Right lung (tissue), 5 donors: ENCODE data around the gene ZNF12. TPM values are rescaled to one million over a fixed set of nuclear protein-coding genes. Genes with fewer than 3 reads are reported as not detected.

Experiments
- DNase-seq, 2 donors: peaks; one replicate each; pipeline ENCODE4 v3.0.0-alpha.2; 2013
- polyA plus RNA-seq, 5 donors: library from polyadenylated mRNA; unstranded; fragments of 120-200 nt; gene quantifications; one replicate each; pipeline versions ENCODE4 v1.2.1 to v1.2.3, GENCODE V29; 2013; ENCODE audit warnings: inconsistent platforms in 1 of 5, low replicate concordance in 1 of 5; ENCODE audit not compliant: insufficient read length in 5 of 5, insufficient read depth in 1 of 5

The ZNF12 gene
- polyA plus RNA-seq, 5 donors: 27.0 to 43.8 (median 36.5) TPM

DNA sequence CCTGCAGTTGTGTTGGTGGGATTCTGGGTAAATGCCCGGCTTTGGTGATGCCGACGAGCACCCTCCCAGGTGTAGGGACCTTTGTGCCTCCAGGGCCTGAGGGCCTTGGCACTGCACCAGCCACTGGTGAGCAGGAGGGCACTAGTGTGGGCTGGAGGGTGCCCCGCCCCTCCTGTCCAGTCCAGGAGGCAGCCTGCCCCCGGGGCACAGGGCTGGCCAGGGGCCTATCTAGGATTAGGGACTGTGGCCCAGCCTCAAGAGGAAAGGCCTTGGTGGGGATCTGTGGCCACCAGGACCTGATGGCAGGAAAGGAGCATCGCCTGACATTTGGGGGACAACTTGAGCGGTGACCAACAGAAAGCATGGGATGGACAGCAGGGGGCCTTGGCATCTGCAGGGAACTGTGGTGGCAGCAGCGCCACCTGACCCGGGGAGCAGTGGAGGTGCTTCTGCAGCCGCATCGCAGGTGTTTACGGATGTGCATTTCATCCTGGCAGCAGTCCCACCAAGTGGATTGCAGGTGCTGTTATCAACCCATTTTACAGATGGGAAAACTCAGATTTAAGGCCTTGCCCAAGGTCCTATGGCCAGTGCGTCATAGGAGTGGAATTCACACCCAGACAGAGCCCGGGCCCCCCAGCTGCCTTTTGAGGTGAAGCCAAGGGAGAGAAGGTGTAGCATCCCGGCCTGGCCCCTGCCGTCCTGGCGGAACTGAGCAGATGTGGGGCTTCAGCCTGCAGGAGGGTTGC lies 58.5 kb downstream of the ZNF12 start:
- DNase-seq: no peak

DNA sequence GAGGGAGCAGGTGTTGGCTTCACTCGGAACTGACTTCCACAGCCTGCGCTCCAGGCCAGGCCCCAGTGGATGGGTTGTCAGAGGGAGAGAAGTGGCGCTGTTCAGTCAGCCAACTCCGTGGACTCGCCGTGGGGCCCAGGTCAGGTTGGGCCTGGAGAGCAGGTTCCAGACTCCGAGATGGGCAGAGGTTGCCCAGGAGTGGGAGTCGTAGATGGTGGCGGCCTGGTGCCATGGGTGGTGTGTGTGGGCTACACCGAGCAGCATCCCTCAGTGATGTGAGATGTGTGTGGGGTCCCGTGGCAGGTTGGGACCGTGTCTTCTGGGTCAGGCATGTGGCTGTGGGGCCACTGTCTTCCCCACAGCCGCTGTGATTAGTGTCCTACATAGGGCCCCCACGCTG lies 59.2 kb downstream of the ZNF12 start:
- no peak for DNase-seq

DNA sequence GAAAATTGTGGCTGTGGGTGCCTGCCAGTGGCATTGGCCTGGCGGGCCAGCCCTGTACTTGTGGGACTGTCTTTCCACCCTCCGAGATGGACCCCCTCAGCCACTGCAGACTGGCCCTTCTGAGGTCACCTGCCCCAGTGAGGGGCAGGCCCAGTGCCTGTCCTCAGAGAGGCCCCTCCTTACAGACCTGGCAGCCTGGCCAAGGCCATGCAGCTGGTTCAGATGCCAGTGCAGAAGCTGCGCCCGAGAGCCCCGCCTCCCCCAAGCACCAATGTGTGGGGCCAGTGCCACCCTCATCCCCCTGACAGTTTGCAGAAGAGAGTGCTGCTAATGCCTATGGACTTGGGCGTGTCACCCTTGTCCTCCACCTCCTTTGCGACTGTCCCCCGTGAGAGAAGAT lies 59.7 kb downstream of the ZNF12 start:
- DNase-seq: no peak

DNA sequence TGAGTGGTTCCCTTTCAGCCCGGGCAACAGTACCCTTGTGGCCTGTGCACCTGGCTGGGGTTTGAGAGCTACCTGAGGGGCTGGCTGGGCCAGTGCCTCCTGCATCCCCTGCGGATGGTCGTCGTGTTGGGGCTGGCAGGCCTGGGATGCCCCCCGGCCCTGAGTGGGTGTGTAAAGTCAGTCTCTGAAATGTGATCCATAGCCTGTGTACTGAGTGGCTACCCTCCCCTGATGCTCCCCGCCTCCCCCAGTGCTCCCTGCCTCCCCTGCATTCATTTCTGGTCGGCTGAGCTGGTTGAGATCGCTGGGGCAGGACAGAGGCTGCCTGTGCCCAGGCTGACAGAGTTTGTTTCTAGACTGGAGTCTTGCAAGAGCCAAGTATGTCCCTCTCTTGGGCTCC lies 60.3 kb downstream of the ZNF12 start:
- no peak for DNase-seq

DNA sequence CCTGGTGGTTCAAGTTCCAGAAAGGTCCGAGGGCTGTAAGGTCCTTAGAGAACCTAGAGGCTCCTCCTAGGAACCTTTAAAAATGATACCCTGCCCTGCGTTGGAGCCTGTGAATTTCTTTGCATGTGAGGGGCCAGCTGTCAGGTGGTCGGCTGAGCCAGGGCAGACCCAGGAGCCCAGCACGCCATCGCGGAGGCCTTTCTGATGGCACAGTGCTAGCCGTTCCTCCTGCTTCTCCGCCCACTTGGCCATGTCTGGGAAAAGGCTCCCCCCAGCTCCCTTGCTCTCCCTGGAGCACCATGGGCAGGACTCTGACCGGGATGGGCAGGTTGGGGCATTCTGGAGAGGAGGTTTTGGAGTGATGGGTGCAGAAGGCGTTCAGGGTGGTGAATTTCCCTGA lies 62.0 kb downstream of the ZNF12 start:
- no peak for DNase-seq

DNA sequence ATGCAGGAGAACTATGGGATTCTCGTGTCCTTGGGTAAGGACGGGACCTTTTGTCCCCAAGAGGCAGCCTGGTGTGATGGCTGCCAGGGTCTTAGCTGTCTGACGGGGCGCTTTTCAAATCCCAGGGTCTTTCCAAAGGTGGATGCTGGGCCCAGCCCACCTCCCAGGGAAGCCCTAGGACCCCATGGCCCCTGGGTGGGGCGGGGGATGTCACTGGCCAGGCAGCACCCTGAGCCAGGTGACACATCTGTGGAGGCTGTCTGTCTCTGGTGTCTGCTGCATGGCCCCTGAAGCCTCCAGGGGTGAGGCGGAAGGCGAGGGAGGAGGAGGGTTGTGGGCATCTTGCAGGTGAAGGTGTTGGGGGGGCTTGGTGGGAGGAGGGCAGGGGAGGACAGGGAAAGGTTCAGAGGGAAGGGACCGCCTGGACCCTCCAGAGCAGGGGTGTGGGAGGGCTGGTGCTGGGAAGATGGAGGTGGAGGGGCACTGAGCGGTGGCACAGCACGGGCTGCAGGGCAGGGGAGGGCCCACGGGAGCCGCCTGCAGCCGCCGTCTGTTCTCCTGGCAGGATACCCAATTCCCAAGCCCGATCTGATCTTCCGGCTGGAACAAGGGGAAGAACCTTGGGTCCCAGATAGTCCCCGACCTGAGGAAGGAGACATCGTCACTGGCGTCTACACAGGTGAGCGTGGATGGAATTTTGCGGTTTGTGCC lies 62.7 kb downstream of the ZNF12 start:
- no peak for DNase-seq

DNA sequence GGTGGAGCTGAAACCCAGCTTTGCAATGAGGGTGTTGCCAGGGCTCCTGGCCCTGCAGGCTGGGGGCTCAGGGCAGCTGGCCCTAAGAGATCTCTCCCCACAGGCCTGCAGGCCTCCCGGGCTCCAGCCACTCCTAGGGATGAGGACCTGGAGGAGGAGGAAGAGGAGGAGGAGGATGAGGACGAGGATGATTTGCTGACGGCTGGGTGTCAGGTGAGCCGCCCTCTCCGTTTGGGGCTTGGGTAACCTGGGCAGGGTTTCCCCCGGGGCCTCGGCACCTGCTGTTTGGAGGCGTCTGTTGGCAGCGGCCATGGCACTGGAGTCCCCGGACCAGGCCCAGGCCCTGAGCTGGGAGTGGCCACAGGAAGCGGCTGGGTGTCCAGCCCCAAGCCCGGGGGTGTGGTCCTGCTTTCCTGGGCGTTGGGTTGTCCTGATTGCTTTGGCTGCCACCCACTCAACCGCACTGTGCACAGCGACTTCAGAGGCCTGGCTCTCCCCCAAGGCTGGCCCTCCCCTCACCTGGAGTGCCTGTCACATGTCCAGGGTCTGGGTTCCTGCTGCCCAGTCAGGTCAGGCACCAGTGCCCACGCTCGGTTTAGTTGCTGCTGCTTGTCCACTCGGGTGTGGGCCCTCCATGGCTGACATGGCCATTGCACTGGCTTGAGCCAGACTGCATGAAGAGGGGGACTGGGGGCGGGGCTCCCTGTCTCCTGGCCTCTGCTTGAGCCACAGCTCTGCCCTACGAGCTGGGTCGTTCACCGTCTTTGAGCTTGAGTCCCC lies 63.7 kb downstream of the ZNF12 start:
- no peak for DNase-seq

DNA sequence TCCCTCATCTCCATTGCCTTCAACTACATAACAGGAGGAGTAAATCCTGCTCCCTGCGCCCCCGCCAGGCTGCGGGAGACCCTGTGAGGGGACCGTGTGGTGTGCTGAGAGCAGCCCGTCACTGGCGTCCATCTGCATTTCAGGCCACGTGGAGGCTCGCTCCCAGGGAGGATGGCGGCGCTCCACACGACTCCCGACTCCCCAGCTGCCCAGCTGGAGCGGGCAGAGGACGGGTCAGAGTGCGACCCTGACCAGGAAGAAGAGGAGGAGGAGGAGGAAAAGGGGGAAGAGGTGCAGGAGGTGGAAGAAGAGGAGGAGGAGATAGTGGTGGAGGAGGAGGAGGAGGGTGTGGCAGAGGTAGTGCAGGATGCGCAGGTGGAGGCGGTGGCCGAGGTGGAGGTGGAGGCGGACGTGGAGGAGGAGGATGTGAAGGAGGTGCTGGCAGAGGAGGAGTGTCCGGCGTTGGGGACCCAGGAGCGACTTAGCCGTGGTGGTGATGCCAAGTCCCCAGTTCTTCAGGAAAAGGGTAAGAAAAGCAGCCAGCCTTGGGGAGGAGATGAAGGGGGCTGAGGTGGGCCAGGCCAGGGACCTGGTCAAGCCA lies 64.4 kb downstream of the ZNF12 start:
- DNase-seq: no peak

DNA sequence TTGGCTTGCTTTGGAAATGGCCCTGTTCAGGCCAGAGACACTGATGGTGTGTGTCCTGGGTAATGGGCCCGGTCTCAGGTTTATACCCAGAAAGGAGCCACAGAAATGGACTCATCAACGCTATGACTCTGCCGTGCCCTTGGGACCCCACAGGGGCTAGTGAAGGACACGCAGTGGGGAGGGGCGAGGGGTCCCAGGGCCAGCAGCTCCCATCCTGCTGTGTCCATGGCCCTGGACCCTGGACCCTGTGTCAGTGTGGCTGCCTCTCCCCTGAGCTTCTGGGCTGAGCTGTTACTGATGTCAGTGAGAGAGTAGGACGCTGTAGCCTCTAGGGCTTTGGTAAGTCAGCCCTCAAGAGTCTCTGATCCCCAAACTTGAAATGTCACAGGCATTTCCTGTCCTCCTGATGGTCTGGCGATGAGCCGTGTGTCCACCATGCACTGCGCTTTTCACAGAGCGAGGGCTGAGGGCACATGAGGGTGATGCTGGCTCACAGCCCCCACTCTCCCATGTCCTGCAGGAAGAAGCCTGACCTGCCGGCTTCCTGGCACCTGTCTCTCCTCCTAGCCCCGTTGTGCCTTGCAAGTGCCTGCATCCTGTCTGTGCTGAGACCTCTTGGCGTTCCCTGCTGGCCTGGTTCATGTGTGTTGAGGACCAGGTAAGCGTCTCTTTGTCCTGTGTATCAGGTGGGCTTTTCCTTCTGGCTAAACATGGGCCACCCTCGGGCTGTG lies 65.3 kb downstream of the ZNF12 start:
- DNase-seq: no peak

DNA sequence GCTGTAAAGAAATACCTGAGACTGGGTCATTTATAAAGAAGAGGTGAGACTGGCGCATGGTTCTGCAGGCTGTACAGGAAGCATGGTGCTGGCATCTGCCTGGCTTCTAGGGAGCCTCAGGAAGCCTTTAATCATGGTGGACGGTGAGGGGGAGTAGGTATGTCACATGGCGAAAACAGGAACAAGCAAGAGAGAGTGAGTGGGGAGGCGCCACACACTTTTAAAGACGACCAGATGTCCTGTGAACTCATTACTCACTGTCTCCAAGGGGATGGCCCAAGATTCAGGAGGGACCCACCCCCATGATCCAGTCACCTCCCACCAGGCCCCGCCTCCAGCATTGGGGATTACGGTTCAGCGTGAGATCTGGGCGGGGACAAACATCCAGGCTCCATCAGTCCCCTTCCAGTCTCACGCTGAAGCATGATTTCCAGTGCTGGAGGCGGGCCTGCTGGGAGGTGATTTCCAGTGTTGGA lies 66.5 kb downstream of the ZNF12 start:
- no peak for DNase-seq

DNA sequence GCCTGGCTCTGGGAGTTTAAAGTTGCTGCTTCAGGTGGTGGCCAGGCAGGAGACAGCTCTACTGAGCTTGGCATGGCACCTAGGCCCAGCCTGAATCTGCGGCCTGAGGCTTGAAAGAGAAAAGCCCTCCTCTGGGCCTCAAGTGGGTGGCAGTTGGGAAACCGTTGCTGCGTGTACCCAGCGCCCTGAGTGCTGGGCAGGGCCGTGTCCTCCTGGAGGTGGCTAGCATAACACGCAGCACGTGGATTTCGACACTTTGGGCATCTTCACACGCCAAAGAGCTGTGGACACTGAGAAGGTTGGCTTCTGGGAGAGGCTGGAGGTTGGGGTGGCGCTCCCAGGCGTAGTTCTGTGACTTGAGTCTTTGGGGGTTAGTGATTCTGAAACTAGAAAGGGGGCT lies 67.1 kb downstream of the ZNF12 start:
- no peak for DNase-seq

DNA sequence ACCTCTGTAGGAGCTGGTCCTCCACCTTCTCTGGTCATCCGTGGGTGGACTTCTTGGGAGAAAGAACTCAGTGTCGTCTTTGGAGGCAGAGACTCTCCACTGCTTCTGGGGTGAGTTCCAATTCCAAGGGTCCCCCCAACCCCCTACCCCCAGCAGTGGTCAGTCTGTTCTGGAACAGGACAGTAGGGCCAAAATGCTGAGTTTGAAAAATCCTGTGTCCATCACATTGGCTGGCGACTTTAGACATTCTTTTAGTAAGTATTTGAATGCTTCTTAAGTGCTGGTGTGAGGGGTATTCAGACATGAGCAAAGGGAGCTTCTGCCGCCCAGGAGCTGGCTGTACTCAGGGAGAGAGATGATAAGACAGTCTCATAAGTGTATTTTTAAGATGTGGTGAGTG lies 67.7 kb downstream of the ZNF12 start:
- DNase-seq: no peak

Other genes with a start within 250 kb of the ZNF12 start
- 100 to 1,000 TPM; 146 to 190 (median 155) TPM for gene KDELR2, start 222.8 kb downstream of the ZNF12 start, polyA plus RNA-seq
- 1 to 10 TPM in 2 of 5 donors, under 1 TPM in 3; 0.81 to 1.3 (median 0.91) TPM for gene GRID2IP, start 155.5 kb downstream of the ZNF12 start, polyA plus RNA-seq
- 10 to 100 TPM; 69.4 to 82.8 (median 75.9) TPM for gene ZDHHC4, start 129.5 kb downstream of the ZNF12 start, polyA plus RNA-seq
- gene INTS15, start 116.9 kb downstream of the ZNF12 start, polyA plus RNA-seq: 10 to 100 TPM; 28.8 to 48.1 (median 43.1) TPM
- gene ZNF853, start 91.3 kb downstream of the ZNF12 start, polyA plus RNA-seq: 10 to 100 TPM; 11.6 to 19.4 (median 12.6) TPM
- gene ZNF316, start 69.6 kb downstream of the ZNF12 start, polyA plus RNA-seq: 10 to 100 TPM; 34.3 to 46.9 (median 44.7) TPM
- 1 to 10 TPM in 4 of 5 donors, under 1 TPM in 1; 0.74 to 4.8 (median 4.3) TPM for gene RSPH10B2, start 47.2 kb upstream of the ZNF12 start, polyA plus RNA-seq
- 10 to 100 TPM; 61.2 to 95.7 (median 79.6) TPM for gene CCZ1B, start 119.3 kb upstream of the ZNF12 start, polyA plus RNA-seq